ENCODE data around the gene ITK.
"Not testable (repeated sequence)": the region's sequence is repeated elsewhere in the genome, so short reads cannot be mapped to it uniquely, and the experiment has no call there.

- not testable (repeated sequence) for TF ChIP-seq POLR2A (IDR thresholded peaks at IDR 0.05; ENCODE audit: low read depth, low read length); TAF1 (IDR thresholded peaks at IDR 0.05; ENCODE audit: low read depth, low read length); POLR2AphosphoS5 (IDR thresholded peaks at IDR 0.05; ENCODE audit: low read depth, low read length); SPI1 (IDR thresholded peaks at IDR 0.05; ENCODE audit: low read depth, low read length); PAX5 (IDR thresholded peaks at IDR 0.05; ENCODE audit: insufficient read depth, low read length, severe bottlenecking)
Observed at GRCh38 chr5:157244704-157245103, 64.1 kb downstream of the ITK start.
